GM11168 (cell line): Measurements from ENCODE around the gene AGAP3.

Experiments used
- in situ Hi-C: fragments of 300-500 bp; cut with MboI; formaldehyde crosslinking; loops from one replicate; pipeline ENCODE4 v1.12.0; 2022; ENCODE audit warnings: low sequenced_read_pairs; ENCODE audit not compliant: unreplicated experiment

AGAP3 gene

DNA sequence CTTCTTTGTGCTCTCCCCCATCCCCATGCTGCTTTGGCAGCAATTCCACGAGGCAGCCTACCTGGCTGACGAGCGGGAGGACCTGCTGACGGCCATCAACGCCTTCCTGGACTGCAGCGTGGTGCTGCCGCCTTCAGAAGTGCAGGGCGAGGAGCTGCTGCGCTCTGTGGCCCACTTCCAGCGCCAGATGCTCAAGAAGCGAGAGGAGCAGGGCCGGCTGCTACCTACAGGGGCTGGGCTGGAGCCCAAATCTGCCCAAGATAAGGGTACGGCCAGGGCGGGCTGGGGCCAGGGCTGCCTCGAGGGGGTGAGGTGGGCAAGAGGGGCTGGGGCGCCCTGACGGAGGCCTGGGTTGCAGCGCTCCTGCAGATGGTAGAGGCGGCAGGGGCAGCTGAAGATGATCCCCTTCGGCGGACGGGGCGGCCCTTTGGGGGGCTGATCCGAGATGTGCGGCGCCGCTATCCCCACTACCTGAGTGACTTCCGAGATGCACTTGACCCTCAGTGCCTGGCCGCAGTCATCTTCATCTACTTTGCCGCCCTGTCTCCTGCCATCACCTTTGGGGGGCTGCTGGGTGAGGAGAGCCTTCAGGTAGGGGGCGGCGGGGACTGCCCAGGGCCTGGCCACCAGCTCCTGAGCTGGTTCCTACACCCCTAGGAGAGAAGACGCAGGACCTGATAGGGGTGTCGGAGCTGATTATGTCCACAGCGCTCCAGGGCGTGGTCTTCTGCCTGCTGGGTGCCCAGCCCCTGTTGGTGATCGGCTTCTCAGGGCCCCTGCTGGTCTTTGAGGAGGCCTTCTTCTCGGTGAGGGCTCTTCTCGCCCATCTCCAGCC is 15.0 kb upstream of the AGAP3 start:
- in situ Hi-C loops = no loop called here

DNA sequence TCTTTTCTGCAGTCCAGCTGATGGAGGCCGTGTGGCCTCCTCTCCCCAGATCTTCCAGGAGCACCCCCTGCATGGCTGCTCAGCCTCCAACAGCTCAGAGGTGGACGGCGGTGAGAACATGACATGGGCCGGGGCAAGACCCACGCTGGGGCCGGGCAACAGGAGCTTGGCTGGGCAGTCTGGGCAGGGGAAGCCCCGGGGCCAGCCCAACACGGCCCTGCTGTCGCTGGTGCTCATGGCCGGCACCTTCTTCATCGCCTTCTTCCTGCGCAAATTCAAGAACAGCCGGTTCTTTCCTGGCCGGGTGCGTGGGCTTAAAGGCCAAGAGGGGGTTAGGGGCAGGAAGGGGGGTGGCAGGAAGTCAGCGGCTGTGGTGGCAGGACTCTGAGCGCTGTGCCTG is 12.3 kb upstream of the AGAP3 start:
- in situ Hi-C loops = no loop called here

DNA sequence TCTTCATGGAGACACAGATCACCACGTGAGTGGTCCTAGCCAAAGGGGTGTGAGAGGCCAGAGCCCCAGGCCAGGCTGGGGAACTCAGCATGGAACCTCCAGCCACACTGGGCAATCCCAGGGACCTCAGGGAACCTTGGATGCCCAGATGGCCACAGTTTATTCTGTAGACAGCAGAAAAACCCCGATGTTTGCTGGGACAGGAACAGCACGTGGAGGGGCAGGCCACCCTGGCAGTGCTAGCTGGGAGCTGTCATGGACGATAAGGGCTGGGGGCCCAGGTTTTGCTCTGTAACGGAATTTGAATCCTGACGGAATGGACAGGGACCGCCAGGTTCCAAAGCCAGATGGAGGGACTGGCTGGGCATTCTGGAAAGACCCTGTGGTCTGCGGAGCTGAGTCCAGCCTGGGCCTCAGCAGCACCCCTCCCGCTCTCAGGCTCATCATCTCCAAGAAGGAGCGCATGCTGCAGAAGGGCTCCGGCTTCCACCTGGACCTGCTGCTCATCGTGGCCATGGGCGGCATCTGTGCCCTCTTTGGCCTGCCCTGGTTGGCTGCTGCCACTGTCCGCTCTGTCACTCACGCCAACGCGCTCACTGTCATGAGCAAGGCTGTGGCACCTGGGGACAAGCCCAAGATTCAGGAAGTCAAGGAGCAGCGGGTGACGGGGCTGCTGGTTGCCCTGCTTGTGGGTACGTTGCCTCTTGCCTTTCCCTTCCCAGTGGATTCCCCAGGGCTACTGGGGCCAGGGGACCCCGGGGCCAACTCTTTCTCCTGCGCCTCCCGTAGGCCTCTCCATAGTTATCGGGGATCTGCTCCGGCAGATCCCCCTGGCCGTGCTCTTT is 11.2 kb upstream of the AGAP3 start:
- in situ Hi-C loops = no loop called here

DNA sequence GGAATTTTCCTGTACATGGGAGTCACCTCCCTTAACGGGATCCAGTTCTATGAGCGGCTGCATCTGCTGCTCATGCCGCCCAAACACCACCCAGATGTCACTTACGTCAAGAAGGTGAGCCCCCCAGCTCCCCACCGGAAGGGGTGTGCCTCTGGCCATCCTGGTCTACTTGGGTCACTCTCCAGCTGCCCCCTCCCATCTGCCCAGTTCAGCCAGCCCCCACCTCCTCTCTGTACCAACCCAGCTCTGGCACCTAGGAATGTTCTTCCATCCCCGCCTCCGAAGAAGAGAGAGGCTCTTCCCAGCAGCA is 10.7 kb upstream of the AGAP3 start:
- in situ Hi-C loops = no loop called here

DNA sequence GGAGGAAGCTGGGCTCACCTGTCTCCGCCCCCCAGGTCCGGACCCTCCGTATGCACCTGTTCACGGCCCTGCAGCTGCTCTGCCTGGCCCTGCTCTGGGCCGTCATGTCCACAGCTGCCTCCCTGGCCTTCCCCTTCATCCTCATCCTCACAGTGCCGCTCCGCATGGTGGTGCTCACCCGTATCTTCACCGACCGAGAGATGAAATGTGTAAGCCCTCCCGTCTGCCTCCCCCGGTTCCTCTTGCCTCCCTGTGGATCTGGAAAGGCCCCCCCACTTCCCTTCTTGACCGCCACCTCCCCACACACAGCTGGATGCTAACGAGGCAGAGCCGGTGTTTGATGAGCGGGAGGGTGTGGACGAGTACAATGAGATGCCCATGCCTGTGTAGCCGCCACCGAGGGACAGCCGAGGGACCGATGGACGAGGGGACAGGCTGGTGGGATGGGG is 10.3 kb upstream of the AGAP3 start:
- in situ Hi-C loops = no loop called here

DNA sequence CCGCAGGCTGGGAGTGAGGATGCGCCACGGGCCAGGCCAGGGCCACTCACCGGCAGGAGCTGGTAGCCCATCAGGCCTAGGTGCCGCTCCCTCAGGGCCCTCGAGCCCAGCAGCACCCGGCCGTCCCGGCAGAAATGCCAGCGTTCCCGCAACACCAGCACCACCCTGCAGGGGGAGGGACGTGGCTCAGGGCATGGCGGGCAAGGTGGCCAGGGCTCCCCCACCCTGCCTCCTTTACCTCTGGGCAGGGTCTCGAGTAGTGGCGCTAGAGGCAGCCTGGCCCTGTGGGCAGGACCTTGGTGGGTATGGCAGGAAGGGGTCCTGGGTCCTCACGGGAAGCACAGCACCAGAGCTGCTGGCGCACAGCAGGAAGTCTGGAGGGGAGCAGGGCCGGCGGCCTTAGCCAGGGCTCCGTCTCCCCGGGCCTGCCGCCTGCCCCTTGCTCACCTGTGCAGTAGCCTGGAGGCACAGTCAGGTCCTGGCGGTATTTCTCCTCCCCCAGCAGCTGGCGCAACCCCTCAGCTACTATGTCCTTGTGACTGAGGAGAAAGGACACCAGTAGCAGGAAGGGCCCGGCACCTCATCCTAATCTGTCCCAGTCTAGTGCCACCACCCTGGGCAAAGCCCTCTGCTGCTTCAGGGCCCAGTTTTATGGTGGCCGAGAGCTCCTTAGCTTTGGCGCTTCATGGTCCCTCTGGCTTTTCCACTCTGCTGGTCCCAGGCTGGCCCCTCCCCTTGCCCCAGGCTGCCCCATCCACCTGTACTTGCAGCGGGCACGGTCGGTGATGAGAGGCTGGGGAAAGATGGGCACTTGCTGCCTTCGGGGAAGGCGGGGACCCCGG is 9.2 kb upstream of the AGAP3 start:
- in situ Hi-C loops = no loop called here

DNA sequence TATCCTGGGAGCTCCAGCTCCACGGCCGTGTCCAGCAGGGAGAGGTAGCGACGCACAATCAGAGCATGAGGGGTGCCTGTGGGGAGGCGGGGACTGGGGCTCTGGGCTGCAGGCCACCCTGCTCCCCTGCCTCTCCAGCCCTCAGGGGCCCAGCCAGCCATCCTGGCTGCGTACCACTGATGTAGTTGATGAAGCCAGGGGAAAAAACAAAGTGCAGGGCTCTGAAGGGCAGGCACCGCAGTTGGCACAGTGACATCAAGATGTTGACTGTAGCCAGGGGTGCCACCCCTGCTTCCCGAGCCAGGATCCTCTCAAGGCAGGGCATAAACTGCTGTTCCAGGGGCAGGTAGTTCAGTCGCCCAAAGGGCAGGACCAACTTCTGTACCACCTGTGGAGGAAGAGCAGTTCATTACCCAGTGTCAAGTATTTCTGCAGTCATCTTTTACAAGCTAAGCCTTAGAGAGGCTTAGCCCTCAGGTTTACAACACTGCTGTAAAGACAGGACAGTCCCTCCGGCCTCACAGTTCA is 8.5 kb upstream of the AGAP3 start:
- in situ Hi-C loops = no loop called here

DNA sequence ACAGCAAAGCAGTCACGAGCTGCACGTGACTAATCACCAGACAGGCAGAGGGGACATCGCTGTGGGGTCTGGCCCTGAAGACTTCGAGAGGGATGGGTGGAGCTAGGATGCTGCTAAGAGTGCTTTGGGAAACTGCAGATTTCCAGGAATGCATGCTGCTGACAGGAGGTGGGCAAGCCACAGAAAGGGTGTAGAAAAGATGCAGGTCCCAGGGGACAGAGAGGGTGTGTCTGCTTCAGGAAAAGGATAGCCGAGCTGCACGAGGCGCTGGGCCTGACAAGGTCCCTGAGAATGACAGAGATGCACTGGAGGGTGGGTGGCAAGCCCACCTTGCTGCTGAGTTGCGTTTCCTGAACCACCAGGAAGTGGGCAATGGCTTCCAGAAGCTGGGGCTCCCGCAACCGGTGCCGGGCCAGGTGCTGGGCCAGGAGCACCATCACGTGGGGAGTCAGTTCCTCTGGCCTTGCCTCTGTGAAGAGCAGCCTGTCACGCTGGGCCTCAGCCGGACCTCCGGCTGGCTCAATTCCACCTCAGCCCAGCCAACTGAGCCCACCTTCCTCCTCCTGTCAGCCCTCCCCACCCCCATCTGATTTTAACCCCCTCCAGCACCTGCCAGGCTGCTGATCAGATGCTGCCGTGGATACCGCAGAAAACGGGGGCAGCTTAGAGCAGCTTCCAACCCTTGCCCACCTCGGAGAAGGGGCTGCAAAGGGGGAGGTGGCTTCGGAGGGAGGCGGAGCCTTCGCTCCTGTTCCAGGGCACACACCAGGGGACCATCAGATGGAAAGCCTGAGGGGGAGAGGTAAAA is 7.8 kb upstream of the AGAP3 start:
- in situ Hi-C loops = no loop called here

DNA sequence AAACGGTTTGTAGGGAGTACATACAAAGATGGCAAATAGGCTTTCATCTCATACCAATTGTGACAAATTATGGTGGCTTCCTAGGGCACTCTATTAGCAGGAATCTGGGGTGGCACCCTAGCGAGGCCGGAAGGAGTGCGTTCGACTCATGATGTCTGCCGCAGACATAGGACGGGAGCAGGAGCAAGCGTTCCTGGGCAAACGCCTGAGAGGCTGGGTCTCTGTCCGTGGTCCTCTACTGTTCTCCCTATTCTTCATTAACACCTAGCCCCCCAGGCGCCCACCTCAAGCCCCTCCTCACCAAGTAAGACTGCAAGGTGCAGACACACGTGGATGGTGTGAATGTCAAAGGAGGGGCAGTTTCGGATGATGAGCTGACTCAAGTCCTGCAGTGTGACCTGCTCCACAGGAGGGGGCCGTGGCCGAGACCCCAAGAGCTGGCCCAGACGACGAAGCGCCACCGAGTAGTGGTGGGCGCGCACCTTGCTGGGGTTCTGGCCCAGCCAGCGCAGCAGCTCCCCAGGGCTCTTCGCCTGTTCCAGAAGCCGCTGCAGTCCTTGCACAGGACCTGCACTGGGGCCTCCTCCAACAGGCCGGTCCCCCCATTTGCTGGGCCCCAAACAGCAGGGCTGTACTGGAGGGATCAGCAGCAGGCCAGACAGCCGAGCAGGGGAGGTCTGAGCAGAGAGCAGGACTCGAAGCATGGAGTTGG is 6.9 kb upstream of the AGAP3 start:
- in situ Hi-C loops = no loop called here

DNA sequence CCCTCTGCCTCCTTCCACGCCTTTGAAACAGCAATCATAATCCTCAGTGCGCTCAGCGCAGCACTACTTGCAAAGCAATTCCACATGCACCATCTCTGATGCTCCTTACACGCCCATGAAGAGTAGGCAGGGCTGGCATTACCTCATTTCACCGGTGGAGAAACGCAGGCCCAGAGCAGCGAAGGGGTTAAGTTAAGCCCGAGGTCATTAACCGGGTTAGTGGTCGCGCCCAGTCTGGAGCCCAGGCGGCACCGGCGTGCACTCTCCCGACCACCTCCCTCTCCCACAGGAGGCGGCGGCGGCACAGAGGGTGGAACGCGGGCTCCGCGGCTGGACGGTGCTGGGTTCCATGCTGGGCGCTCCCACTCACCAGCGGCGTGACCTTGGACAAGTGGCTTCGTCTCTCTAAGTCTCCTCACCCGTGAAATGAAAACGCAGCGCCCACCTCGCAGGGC is 6.2 kb upstream of the AGAP3 start:
- in situ Hi-C loops = no loop called here

DNA sequence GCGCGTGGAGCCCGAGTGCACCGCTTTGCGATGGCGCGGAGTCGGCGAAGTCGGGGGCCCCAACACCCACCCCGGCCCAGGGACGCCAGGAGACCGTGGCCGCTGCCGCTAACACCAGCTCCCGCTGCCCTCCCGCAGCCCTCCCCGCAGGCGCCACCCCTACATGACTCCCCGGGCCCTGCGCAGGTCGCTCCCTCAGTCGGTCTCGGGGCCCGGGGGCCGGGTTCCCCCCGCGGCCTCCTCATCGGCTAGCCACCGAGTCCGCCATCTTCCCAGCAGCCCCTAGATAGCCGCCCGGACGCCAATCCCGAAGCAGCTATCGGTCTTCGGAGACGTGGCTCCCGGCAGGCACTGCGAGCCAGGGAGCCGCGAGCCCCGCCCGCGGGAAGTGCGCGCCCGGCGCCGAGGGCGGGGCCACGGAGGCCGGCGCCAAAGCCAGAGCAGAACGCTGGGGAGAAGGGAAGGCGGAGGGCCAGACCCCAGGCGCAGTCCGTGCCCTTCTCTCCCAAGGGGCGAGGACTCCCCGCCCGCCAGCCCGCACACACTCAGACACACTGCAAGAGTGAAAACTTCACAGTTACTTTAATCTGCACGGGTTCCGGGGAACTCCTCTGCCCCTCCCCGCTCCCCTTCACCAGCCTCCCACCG is 5.6 kb upstream of the AGAP3 start, which contains the start of gene FASTK:
Gene FASTK, minus strand, starts transcription at position 288 of the 648 bp plus-strand sequence. Its CDS starts 43 bp downstream, at position 245.
- in situ Hi-C loops = no loop called here

DNA sequence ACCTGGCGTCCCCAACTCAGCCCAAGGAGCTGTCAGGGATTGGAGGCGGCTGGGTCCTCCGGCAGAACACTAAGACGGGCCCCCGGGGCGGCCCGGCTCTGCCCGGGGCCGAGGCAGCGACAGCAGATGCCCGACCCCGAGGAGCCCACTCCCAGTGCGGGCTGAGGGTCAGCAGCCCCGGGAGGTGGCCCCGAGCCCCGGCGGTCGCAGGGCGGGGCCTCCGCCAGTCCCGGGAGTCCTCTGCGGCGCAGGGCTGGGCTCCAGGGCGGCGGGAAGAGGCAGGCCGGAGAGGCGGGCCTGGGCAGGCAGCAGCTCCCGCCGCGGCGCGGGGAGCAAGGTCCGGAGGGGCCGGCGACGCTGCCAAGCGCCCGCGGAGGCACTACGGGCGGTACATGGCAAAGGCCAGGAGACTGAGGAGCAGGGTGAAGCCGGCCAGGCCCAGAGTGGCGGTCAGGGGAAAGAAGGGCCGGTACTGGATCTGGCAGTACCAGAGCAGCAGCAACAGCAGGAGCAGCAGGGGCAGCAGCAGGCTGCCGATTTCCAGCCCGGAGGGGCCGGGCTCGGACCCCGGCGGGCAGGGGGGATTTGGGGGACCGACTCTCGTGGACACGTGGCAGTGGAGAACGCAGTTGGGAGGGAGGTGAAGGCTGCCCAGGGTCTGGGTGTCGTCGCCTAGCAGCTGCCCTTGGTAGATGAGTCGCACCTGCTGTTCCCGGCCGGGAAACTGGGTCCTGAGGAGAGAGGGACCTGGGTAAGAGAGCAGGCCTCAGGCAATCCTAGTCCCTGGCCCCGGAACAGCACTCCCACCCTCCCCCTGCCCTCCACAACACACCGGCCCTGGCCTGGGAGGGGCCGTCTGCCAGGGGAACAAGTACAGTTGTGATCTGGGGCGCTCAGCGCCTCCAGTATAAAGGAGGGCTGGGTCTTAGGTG is 4.8 kb upstream of the AGAP3 start:
- in situ Hi-C loops = no loop called here

DNA sequence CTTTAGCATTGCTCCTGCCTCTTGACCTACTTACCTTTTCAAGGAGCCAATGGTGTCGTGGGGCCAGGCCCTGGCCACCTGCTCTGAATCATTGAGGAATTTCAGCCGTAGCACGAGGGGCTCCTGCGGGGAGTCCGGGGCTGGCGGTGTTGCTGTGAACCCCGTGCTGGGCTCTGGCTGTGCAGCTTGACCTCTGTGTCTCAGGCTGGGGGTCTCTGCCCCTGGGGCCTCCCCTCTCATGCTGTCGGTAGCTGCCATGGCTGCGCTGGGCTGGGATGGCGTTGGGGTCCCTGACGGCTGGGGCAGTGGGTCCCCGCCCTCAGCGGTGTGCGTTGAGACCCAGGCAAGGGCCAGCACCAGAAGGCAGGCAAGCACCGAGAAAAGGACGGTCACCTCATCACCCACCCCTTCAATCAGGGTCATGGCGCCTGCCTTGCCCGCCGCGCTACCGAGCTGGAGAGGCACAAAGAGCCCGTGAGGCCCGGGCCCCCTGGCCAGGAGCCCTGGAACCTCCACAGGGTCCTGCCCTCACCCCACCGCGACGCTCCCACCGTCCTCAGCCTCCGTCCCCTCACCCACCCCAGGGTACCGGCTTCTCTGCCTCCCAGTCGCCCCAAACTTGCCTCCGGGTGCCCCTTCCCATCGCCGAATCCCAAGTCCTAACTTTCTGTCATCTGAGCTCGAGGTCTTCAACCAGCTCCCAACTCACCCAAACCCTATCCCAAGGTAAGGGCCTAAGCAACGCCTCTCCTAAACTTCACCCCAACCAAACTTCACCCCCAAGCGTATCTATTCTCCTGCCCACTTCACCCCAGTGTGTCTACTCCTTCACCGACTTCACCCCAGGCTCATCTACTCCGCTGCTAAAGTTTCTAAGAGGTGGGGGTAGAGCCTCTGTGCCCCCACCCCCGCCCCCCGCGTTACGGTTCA is 3.9 kb upstream of the AGAP3 start:
- in situ Hi-C loops = no loop called here

DNA sequence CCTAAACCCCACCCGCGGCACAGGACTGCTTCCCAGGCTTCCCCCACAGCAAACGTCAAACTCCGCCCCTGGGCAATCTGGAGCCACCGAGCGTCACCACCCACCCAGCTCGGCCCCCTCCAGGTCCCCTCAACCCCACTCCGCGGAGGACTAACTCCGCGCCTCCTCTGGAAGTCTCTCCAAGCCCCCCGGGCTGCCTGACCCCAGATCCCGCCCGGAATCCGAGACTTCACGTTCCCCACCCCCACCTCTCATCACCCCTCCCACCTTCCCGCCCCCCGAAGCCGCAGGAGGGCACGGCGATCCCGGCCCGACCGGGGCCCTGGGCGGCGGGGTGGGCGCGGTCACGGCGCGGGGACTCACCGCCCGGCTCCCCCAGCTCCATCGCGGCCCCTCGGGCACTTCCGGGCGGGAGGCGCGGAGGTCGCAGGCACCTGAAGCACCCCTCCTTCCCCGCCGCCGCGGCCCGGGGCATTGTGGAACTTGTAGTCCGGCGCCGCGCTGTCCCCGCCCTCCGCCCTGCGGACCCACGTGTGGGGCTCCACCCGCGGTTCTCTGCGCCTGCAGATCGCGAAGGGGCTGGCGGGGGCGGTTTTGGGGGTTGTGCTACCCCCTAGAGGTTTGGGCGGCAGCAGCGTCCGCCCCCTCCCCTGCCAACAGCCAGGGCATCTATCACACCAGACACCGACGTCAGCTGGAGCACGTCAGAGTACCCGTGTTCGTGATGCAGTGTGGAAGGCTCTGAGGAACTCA is 3.0 kb upstream of the AGAP3 start, which contains the start of gene TMUB1:
Gene TMUB1, minus strand, starts transcription at position 423 of the 753 bp plus-strand sequence. CDS start 930 bp downstream, outside the sequence.
- in situ Hi-C loops = no loop called here

DNA sequence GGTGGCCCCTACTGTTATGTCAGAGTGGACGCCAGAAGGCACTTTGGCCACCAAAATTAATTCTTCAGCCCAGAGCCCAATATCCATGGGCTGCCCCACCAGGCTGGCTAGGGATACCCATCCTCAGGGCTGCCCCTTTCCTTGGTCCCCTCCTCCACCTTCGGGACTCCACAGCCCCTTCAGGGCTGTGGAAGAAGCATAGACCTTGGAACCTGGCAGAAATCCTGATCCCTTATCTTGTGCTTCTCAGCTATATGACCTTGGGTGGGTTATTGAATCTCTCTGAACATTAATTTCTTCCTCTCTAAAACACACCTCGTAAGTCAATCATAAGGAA is 2.5 kb upstream of the AGAP3 start:
- in situ Hi-C loops = no loop called here

DNA sequence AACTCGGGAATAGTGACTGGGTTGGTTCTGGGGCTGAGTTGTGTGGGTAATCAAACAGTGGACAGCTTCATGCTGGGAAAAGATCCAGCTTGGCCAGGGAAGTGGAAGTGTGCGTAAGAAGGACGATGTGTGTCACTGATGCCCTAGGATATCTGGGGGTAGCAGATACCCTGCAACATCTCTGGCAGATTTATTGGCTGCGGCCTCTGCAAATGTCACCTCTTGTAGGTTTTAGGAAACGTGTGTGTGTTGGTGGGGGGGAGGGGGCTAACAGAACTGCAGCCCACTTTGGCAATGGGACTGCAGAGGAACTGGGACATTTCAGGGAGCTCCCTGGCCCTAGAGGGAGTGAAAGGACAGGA is 965 bp upstream of the AGAP3 start:
- in situ Hi-C loops = no loop called here
